ENCODE results near the gene CNOT3. TPM values are rescaled to one million over a fixed set of nuclear protein-coding genes. Genes with fewer than 3 reads are reported as not detected.
A peak's percentile ranks its signal among the peaks of the same experiment; 100 is the strongest.
"Not testable (repeated sequence)": the region's sequence is repeated elsewhere in the genome, so short reads cannot be mapped to it uniquely, and the experiment has no call there.

CNOT3 gene
- total and polyA plus RNA-seq, 8 donors, result 35.2 to 75.0 (median 61.5) TPM

DNA sequence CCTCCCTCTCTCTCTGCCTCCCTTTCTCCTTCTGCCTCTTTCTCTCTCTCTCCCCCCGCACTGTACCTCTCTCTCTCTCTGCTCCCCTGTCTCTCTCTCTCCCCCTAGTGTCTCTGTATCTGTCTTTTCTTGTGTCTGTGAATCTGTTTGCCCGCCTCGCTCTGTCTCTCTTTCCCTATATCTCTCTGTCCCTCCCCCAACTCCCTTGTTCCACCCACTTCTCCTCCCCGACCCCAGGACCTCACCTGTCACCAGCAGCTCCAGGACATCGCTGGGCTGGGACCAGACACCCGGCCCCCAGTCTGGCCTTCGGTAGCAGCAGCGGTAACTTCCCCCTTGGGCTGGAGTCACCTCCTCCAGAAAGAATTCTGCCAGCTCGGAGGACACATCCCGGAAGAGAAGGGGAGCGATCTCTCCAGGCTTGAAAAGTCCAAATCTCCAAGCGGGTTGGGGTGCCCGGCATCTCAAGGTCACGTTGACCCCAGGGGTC is 40.9 kb upstream of the CNOT3 start:
- peak overlapping the region in 1 of 2 donors; percentile 36 for H3K4me3 ChIP-seq
- ATAC-seq, result peak; percentile 24

DNA sequence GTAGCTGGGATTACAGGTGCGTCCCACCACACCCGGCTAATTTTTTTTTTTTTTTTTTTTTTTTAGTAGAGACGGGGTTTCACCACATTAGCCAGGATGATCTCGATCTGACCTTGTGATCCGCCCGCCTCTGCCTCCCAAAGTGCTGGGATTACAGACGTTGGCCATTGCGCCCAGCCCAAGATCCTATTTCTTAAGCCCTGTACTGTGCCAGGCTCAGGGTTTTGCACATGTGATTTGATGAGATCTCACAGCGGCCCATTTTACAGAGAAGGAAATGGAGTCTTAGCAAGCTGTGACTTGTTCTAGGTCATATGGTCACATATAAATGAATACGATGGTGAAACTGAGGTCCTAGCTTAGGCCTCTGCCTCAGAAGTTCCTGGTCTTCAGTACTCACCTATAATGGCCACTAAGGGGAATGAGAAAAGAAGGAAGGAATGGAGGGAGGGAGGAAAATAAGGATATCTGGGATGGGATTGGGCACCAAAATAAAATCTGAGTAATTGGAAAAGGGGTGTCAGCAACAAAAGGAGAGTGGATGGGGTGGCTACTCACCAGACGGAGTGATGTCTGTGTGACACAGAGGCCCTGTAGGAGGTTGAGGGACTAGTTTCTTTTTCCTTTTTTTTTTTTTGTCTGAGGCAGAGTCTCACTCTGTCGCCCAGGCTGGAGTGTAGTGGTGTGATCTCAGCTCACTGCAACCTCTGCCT is 38.2 kb upstream of the CNOT3 start:
- TF ChIP-seq, protein P1, sequence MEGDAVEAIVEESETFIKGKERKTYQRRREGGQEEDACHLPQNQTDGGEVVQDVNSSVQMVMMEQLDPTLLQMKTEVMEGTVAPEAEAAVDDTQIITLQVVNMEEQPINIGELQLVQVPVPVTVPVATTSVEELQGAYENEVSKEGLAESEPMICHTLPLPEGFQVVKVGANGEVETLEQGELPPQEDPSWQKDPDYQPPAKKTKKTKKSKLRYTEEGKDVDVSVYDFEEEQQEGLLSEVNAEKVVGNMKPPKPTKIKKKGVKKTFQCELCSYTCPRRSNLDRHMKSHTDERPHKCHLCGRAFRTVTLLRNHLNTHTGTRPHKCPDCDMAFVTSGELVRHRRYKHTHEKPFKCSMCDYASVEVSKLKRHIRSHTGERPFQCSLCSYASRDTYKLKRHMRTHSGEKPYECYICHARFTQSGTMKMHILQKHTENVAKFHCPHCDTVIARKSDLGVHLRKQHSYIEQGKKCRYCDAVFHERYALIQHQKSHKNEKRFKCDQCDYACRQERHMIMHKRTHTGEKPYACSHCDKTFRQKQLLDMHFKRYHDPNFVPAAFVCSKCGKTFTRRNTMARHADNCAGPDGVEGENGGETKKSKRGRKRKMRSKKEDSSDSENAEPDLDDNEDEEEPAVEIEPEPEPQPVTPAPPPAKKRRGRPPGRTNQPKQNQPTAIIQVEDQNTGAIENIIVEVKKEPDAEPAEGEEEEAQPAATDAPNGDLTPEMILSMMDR (IDR thresholded peaks at IDR 0.05), result no peak
- Histone ChIP-seq H3K27me3 (peaks cover 0 to 30% of the 10 kb centered on the region in 2 donors), H3K4me3 (peak overlapping the region in 1 of 2 donors; percentile 51), H3K4me1 (peaks cover 14 to 66% of the 10 kb centered on the region in 2 donors), H3K27ac (peak overlapping the region in 1 of 2 donors; percentile 88), H3K36me3 (peaks cover 0 to 9% of the 10 kb centered on the region in 2 donors), H3K9me3 (no peaks in the 10 kb centered on the region)
- intact Hi-C loops (cut with DNase I), result no loop called here
- ATAC-seq (no peak), DNase-seq (peak in 1 of 4 donors; percentile 18)

More for the DNA sequence above, 40.9 kb upstream of the CNOT3 start:
- Histone ChIP-seq H3K27ac (peak overlapping the region in 1 of 2 donors; percentile 83), H3K9me3 (no peaks in the 10 kb centered on the region), H3K36me3 (peaks cover 0 to 15% of the 10 kb centered on the region in 2 donors), H3K27me3 (peaks cover 0 to 40% of the 10 kb centered on the region in 2 donors), H3K4me1 (peaks cover 6 to 47% of the 10 kb centered on the region in 2 donors)
- intact Hi-C loops (cut with DNase I), result no loop called here
- TF ChIP-seq, protein P1 (IDR thresholded peaks at IDR 0.05), result no peak
- DNase-seq, result peak in 2 of 4 donors; percentile 42 to 80

DNA sequence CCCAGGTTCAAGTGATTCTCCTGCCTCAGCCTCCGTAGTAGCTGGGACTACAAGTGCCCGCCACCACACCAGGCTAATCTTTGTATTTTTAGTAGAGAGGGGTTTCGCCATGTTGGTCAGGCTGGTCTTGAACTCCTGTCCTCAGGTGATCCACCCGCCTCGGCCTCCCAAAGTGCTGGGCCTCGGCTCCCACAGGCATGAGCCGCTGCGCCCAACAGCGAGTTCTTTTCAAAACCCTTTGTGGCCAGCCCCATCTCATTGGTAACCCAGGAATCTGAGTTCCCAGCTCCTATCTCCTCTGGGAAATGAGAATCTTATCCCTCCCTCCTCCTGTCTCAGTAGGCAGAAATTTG is 37.7 kb upstream of the CNOT3 start:
- H3K36me3 ChIP-seq; ATAC-seq; intact Hi-C loops (cut with DNase I); H3K9me3 ChIP-seq: not testable (repeated sequence)
- Histone ChIP-seq H3K27me3 (peaks cover 0 to 26% of the 10 kb centered on the region in 2 donors), H3K27ac (peak overlapping the region in 1 of 2 donors; percentile 88), H3K4me3 (peak overlapping the region in 1 of 2 donors; percentile 51), H3K4me1 (peaks cover 14 to 71% of the 10 kb centered on the region in 2 donors)
- DNase-seq, result peak in 1 of 4 donors; percentile 20

DNA sequence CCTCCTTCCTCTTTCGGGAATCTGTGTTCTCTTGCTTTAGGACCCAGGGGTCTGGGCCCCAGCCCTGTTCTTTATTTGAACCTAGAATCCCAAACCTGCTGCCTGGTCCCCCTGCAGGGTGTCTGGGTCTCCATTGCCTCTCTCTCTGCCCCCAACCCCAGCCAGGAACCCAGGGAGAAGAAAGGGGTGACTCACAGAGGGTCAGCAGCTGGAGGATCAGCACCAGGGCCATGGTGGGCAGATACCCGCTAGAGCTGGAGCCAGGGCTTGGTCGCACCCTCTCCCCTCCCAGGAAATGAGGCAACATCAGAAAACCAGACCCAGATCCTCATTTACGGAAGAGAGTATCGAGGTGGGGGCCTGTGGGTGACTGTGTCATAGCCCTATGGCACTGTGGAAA is 37.0 kb upstream of the CNOT3 start, which contains the start of gene OSCAR:
TSS of gene OSCAR (minus strand) at position 243 of the 400 bp plus-strand sequence. CDS start at position 232, 11 bp downstream.
- Histone ChIP-seq H3K27me3 (peaks cover 0 to 19% of the 10 kb centered on the region in 2 donors), H3K4me1 (peaks cover 13 to 66% of the 10 kb centered on the region in 2 donors), H3K4me3 (peak within 1 kb of the TSS in 1 of 2 donors; percentile 51), H3K36me3 (peaks cover 0 to 6% of the 10 kb centered on the region in 2 donors), H3K9me3 (no peaks in the 10 kb centered on the region), H3K27ac (peak within 1 kb of the TSS in 1 of 2 donors; percentile 88)
- DNase-seq (peak in 3 of 4 donors; percentile 17 to 83 (median 55)), ATAC-seq (peak; percentile 3)
- intact Hi-C loops (cut with DNase I), result no loop called here
- TF ChIP-seq, protein P1 (IDR thresholded peaks at IDR 0.05), result no peak

DNA sequence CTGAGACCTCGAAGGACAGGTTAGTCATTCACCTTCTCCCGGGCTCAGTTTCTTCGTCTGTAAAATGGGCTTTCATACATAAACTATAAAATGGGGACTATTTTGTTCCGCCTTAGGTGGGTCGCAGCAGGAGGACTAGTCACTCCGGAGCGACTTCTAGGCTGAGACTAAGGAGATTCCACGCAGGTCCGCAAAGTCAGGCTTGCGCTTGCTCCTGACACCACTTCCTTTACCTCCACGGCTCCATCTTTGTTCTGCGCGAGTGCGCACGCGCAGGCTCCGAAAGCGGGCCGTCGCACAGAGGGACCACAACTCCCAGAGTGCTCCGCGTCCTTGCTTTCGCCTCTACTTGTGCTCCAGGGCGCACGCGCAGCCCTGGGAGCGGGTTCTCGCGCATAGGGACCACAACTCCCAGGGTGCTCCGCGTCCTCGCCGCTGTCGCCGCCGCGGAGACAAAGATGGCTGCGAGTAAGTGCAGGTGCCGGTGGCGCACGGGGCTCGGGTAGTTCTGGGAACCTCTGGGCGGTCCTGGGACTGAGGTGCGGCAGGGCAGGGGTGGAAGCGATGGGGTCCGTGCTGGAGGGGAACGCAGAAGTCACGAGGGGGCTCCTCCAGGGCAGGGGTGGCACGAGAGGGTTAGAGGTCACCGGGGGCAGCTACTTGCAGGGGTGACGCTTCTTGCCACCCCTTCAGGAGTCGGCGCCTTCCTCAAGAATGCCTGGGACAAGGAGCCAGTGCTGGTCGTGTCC is 35.0 kb upstream of the CNOT3 start, which contains the start of gene NDUFA3:
TSS of gene NDUFA3 (plus strand) at position 435 of the 749 bp plus-strand sequence. CDS start at position 459, 24 bp downstream.
- H3K4me3 ChIP-seq, result peak within 1 kb of the TSS; percentile 82 to 96
- H3K36me3 ChIP-seq, result peaks cover 0 to 25% of the 10 kb centered on the region in 2 donors
- H3K27ac ChIP-seq, result peak within 1 kb of the TSS; percentile 39 to 80
- TF ChIP-seq, protein P1 (IDR thresholded peaks at IDR 0.05), result no peak
- H3K27me3 ChIP-seq, result peaks cover 0 to 7% of the 10 kb centered on the region in 2 donors
- DNase-seq (peak; percentile 97 to 100 (median 100)), ATAC-seq (peak; percentile 99)
- no peaks in the 10 kb centered on the region for H3K9me3 ChIP-seq
- intact Hi-C loops (cut with DNase I), result no loop called here
- peaks cover 8 to 54% of the 10 kb centered on the region in 2 donors for H3K4me1 ChIP-seq

Data from left lung (tissue), 10 donors.